AG04450 (cell line): ENCODE data around the gene ZNF580. TPM values are rescaled to one million over a fixed set of nuclear protein-coding genes. Genes with fewer than 3 reads are reported as not detected.
A peak's percentile ranks its signal among the peaks of the same experiment; 100 is the strongest.

Experiments
- CTCF ChIA-PET: fragments of 300-600, 350-600 bp; formaldehyde crosslinking; extraction: SDS; loops from one replicate; lab custom pipeline; 2022; ENCODE audit warnings: antibody characterized with exemption, inconsistent platforms; lab: Charles Lee
- POLR2A ChIA-PET: fragments of 350-600 bp; formaldehyde crosslinking; extraction: SDS; loops from one replicate; lab custom pipeline; 2021; ENCODE audit warnings: antibody characterized with exemption, inconsistent platforms; lab: Yijun Ruan, JAX
- DNase-seq: peaks from one replicate; pipeline ENCODE4 v3.0.0-alpha.2; 2011; ENCODE audit warnings: low read depth, low spot score
- H3K27ac ChIP-seq: one replicate; pipeline ENCODE4 v1.5.1; 2012; ENCODE audit warnings: low read depth, low read length, control low read depth
- H3K27me3 ChIP-seq: one replicate; pipeline ENCODE4 v1.6.0; 2012; ENCODE audit warnings: low read length; ENCODE audit not compliant: control insufficient read depth, insufficient read depth
- H3K4me3 ChIP-seq: 2 replicates; pipeline ENCODE4 v1.5.1; 2011; ENCODE audit warnings: mild to moderate bottlenecking, low read depth, low read length, control low read depth
- H3K9me3 ChIP-seq: 2 replicates; pipeline ENCODE4 v1.5.1; 2012; ENCODE audit warnings: low read length; ENCODE audit not compliant: control insufficient read depth, insufficient read depth
- polyA plus RNA-seq: library from polyadenylated mRNA; depleted of rRNA; stranded (reverse); fragments of >200 nt; gene quantifications from 2 replicates; pipeline ENCODE4 v1.2.3, GENCODE V29; 2011
- TF ChIP-seq, protein P1 (sequence below): IDR thresholded peaks from 2 replicates; pipeline ENCODE4 v1.5.1; 2011; ENCODE audit warnings: low read depth, low read length, control low read depth, inconsistent platforms

Gene ZNF580
- polyA plus RNA-seq, 1 experiment: 7.3 TPM

DNA sequence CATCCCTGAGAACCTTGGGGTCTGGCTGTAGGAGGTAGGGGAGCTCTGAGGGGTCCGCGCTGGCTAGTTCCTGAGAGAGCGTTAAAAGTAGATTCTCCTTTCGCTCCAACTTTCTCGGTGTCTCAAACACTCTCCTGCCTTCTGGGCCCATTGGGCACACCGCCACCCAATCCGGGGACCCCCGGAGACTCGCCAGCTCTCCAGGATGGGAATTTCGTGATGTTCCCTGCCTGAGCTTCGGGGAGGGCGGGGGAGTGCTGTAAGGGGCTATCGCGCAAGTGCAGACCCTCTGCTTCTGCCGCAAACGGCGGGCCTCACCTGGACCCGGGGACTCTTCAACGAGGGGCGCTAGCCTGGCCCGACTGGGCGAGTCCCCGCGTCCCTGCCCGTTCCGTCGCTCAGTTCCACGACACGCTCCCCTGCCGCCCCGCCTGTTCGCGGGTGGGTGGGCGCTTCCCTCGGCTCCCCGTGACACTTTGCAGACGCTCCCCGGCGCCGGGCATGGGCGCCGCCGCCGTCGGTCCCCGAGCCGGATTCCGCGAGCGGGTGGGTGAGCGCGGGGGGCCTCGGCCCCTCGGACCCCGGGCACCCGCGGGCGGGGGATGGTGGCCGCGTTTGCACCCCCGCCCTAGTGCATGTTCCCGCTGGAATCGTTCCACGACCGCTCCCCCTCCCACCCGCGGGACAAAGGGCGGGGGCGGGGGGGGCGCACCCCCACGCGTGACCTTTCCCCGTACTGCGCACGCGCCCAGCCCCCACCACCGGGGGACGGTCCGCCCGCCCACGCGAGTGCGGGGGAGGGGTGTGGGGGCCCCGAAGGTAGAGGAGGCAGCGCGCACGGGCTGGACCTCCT, 7.2 kb downstream of the ZNF580 start, which contains the start of gene CCDC106:
CCDC106 (plus strand) TSS at position 481 of the 853 bp plus-strand sequence. CDS start 835 bp downstream, outside the sequence.
- CTCF ChIA-PET: interaction anchor here (1.0 to 1.5 kb wide), 3 partner anchors 9 to 17 kb away, joined by 4 to 8 read pairs (median 6); no protein-coding TSS in a partner anchor
- Histone ChIP-seq H3K27me3 (no peaks in the 10 kb centered on the region), H3K9me3 (no peaks in the 10 kb centered on the region; the same call in 1 of the 2 replicates), H3K4me3 (peak within 1 kb of the TSS; percentile 79), H3K27ac (peak within 1 kb of the TSS; percentile 31)
- DNase-seq: no peak
- TF ChIP-seq, protein P1, sequence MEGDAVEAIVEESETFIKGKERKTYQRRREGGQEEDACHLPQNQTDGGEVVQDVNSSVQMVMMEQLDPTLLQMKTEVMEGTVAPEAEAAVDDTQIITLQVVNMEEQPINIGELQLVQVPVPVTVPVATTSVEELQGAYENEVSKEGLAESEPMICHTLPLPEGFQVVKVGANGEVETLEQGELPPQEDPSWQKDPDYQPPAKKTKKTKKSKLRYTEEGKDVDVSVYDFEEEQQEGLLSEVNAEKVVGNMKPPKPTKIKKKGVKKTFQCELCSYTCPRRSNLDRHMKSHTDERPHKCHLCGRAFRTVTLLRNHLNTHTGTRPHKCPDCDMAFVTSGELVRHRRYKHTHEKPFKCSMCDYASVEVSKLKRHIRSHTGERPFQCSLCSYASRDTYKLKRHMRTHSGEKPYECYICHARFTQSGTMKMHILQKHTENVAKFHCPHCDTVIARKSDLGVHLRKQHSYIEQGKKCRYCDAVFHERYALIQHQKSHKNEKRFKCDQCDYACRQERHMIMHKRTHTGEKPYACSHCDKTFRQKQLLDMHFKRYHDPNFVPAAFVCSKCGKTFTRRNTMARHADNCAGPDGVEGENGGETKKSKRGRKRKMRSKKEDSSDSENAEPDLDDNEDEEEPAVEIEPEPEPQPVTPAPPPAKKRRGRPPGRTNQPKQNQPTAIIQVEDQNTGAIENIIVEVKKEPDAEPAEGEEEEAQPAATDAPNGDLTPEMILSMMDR: no peak
- POLR2A ChIA-PET: interaction anchor here (0.8 to 1.0 kb wide), 2 partner anchors 12 to 13 kb away, joined by 3 read pairs; no protein-coding TSS in a partner anchor

DNA sequence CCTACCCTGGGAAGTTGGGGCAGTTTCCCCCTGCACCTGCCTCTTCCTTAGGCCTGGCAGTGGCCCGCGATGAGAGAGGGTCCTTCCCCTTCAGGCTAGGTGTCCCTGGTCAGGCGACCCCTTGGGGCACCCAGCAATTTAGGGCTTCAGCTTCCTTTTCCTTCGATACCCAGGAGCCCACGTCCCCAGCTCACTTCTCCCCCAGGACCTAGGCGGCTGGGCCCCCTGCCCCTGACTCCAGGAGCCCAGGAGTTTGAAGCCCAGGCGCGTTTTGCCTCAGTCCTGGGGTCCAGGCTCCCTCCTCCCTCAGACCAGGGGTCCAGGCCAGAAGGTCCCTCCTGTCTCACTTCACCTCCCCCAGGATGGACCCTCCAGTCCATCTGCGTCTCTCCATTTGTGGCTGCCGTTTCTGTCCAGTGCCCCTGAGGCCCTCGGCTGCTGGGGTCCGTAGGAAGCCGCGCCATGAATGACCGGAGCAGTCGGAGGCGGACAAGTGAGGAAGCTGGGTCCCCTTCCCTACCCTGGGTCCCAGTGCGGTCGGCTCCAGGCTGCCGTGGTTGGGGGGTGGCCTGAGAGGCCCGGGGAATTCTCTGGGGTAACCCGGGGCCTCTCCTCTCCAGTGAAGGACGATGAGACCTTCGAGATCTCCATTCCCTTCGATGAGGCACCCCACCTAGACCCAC, 7.9 kb downstream of the ZNF580 start:
- peak overlapping the region; percentile 79 for H3K4me3 ChIP-seq
- no peak overlapping the region for H3K27ac ChIP-seq
- no peaks in the 10 kb centered on the region for H3K27me3 ChIP-seq
- ChIA-PET CTCF (interaction anchor here (0.6 kb wide), 1 partner anchor 1198 kb away, joined by 3 read pairs; no protein-coding TSS in a partner anchor), POLR2A (interaction anchor here (0.6 kb wide), 1 partner anchor 20 kb away, joined by 6 read pairs; no protein-coding TSS in a partner anchor)
- TF ChIP-seq, protein P1: no peak
- DNase-seq: no peak
- no peaks in the 10 kb centered on the region; the same call in 1 of the 2 replicates for H3K9me3 ChIP-seq

DNA sequence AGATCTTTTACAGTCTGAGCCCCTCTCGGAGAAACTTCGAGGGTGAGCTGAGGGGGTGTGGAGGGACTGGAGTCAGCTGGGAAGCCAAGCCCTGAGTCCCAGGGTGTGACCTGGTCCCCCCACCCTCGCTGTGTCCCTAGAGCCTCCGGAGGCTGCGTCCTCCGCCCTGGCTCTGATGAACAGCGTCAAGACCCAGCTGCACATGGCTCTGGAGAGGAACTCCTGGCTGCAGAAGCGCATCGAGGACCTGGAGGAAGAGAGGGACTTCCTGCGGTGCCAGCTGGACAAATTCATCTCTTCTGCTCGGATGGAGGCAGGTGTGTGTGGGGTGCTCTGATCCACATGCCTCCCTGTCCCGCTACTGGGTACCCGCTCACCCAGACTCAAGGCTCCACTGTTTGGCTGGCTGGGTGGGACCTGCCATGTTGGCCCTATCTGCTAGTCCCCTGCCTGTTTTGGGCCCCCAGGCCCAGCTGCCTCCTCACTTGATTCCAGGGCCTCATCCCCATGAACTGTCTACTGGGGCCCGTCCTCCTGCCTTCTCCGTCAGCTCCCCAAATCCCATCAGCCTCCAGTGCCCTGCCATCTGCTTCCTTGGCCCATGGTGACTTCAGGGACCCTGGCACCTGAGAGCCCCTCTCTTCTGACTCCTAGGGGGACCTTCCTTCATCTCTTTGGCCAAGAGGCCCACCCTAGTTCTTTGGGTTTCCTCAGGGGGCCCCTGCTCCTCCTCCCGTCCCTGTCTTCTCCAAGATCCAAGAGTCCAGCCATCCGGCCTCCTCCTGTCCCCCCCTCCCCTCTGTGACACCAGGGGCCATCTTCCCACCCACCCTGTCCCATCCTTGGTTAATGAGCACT, 8.7 kb downstream of the ZNF580 start:
- no peak overlapping the region for H3K27ac ChIP-seq
- TF ChIP-seq, protein P1: no peak
- H3K4me3 ChIP-seq: peak overlapping the region; percentile 79
- ChIA-PET CTCF (interaction anchor here (0.6 kb wide), 1 partner anchor 1198 kb away, joined by 3 read pairs; no protein-coding TSS in a partner anchor), POLR2A (interaction anchor here (0.6 kb wide), 1 partner anchor 21 kb away, joined by 6 read pairs; no protein-coding TSS in a partner anchor)
- no peaks in the 10 kb centered on the region; the same call in 1 of the 2 replicates for H3K9me3 ChIP-seq
- no peak for DNase-seq
- no peaks in the 10 kb centered on the region for H3K27me3 ChIP-seq

DNA sequence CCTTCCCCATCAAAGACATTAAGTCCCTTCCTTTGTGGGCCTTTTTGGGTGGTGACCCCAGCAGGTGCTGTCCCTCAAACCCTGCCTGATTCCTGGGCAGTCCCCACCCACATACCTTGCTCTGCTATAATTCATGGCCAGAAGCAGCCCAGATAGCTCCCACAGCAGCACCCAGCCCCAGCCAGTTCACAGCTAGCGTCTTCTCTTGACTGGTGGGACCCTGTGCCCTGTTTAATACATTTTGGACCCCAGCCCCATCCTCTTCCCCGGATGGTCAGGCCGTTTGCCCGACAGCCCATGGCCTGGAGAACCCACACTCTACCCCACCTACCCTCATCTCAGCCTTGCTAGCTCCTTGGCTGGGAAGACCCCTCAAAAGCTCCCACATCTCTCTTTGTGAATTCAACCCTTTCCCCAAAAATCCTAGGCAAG, 9.3 kb downstream of the ZNF580 start:
- Histone ChIP-seq H3K9me3 (no peaks in the 10 kb centered on the region; the same call in 1 of the 2 replicates), H3K27ac (no peak overlapping the region), H3K27me3 (no peaks in the 10 kb centered on the region), H3K4me3 (no peak overlapping the region)
- TF ChIP-seq, protein P1: no peak
- POLR2A ChIA-PET: no interaction called here
- DNase-seq: no peak
- CTCF ChIA-PET: no interaction called here
